Measurements from ENCODE around the gene CD300LF.

CD300LF gene

GRCh38 chr17:74729866-74730265, 17.1 kb upstream of the CD300LF start:
- DNase-seq (ENCODE audit: low read depth): no peak

GRCh38 chr17:74729368-74729767, 16.6 kb upstream of the CD300LF start:
- no peak for DNase-seq (ENCODE audit: low read depth)

- no peak for DNase-seq (ENCODE audit: low read depth)
Observed at GRCh38 chr17:74728702-74729075, 16.0 kb upstream of the CD300LF start.

- DNase-seq (ENCODE audit: low read depth): no peak
Observed at GRCh38 chr17:74728033-74728701, 15.4 kb upstream of the CD300LF start.

- DNase-seq (ENCODE audit: low read depth): no peak
Observed at GRCh38 chr17:74725111-74725510, 12.4 kb upstream of the CD300LF start.

- no peak for DNase-seq (ENCODE audit: low read depth)
Observed at GRCh38 chr17:74723891-74724290, 11.2 kb upstream of the CD300LF start.

GRCh38 chr17:74722782-74723181, 10.1 kb upstream of the CD300LF start:
- DNase-seq (ENCODE audit: low read depth): no peak

GRCh38 chr17:74720506-74720905, 7.8 kb upstream of the CD300LF start:
- no peak for DNase-seq (ENCODE audit: low read depth)

- DNase-seq (ENCODE audit: low read depth): peak; percentile 22
Observed at GRCh38 chr17:74715144-74715543, 2.4 kb upstream of the CD300LF start.

- DNase-seq (ENCODE audit: low read depth): no peak
Observed at GRCh38 chr17:74713171-74713755, 540 bp upstream of the CD300LF start.

GRCh38 chr17:74712301-74712700, 422 bp downstream of the CD300LF start:
- DNase-seq (ENCODE audit: low read depth): no peak

- no peak for DNase-seq (ENCODE audit: low read depth)
Observed at GRCh38 chr17:74711058-74711824, 1.5 kb downstream of the CD300LF start.

- no peak for DNase-seq (ENCODE audit: low read depth)
Observed at GRCh38 chr17:74704544-74704943, 8.2 kb downstream of the CD300LF start.

GRCh38 chr17:74703311-74703710, 9.4 kb downstream of the CD300LF start:
- DNase-seq (ENCODE audit: low read depth): no peak

GRCh38 chr17:74702116-74702871, 10.4 kb downstream of the CD300LF start:
- no peak for DNase-seq (ENCODE audit: low read depth)

- no peak for DNase-seq (ENCODE audit: low read depth)
Observed at GRCh38 chr17:74699236-74699635, 13.5 kb downstream of the CD300LF start.

GRCh38 chr17:74698069-74698468, 14.7 kb downstream of the CD300LF start:
- no peak for DNase-seq (ENCODE audit: low read depth)

- no peak for DNase-seq (ENCODE audit: low read depth)
Observed at GRCh38 chr17:74697515-74697914, 15.2 kb downstream of the CD300LF start.

GRCh38 chr17:74695629-74696028, 17.1 kb downstream of the CD300LF start:
- DNase-seq (ENCODE audit: low read depth): no peak

GRCh38 chr17:74694081-74694480, 18.6 kb downstream of the CD300LF start:
- no peak for DNase-seq (ENCODE audit: low read depth)

GRCh38 chr17:74691151-74691550, 21.6 kb downstream of the CD300LF start:
- DNase-seq (ENCODE audit: low read depth): no peak

GRCh38 chr17:74690409-74690825, 22.3 kb downstream of the CD300LF start:
- no peak for DNase-seq (ENCODE audit: low read depth)

GRCh38 chr17:74687886-74688285, 24.8 kb downstream of the CD300LF start:
- no peak for DNase-seq (ENCODE audit: low read depth)
